ENCODE data around the gene DNAH11.

Gene DNAH11

DNA sequence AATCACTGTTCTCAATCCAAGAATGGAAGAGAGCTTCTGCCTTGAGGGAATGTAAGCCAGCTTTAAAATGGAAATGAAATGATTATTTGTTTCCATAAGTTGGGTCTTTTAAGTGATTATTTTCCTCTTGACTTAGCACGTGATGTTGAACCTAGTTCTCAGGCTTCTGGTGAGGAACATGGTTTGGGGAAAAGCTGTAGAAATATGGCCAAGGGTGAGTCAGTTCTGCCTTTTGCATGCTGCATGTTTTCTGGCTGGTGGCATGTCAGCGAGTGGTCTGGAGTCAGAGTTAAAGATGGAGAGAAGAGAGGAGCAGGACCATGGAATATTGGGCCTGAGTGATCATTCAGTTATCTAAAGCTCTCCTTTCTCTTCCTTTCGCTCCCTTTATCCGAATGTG, 54.0 kb downstream of the DNAH11 start:
- Histone ChIP-seq H3K4me3 (ENCODE audit: low read length) (no peak overlapping the region), H3K4me2 (ENCODE audit: low read length) (no peak overlapping the region)

DNA sequence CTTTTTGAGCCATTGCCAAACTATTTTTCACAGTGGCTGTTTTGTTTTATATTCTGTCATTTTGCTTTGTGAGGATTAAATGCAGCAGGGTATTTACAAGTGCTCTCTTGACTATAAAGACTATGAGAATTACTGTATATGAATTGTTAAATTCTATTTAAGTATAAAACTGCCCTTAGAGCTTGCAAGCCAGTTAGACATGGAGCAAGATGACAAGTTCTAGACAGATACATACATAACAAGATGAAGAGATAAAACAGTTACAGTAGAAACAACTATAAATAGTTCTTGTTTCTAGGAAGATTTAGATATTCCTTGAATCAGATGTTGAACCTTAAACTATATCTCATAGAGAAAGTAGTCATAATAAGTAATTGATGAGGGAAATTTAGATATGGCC, 60.6 kb downstream of the DNAH11 start:
- Histone ChIP-seq H3K4me1 (ENCODE audit: control insufficient read depth, insufficient read depth, low read length) (no peaks in the 10 kb centered on the region), H3K9ac (ENCODE audit: low read depth, low read length) (no peak overlapping the region), H3K9me3 (replicated peaks; ENCODE audit: low read length) (no peaks in the 10 kb centered on the region), H3K4me3 (ENCODE audit: low read length) (no peak overlapping the region), H3K27me3 (ENCODE audit: control insufficient read depth, insufficient read depth, low read length) (no peaks in the 10 kb centered on the region), H3K4me2 (ENCODE audit: low read length) (no peak overlapping the region), H3K36me3 (ENCODE audit: insufficient read depth, low read length) (no peaks in the 10 kb centered on the region)

More for the DNA sequence above, 54.0 kb downstream of the DNAH11 start:
- Histone ChIP-seq H3K27me3 (ENCODE audit: control insufficient read depth, insufficient read depth, low read length) (no peaks in the 10 kb centered on the region), H3K4me1 (ENCODE audit: control insufficient read depth, insufficient read depth, low read length) (no peaks in the 10 kb centered on the region), H3K9ac (ENCODE audit: low read depth, low read length) (no peak overlapping the region), H3K9me3 (replicated peaks; ENCODE audit: low read length) (no peaks in the 10 kb centered on the region), H3K36me3 (ENCODE audit: insufficient read depth, low read length) (no peaks in the 10 kb centered on the region)

DNA sequence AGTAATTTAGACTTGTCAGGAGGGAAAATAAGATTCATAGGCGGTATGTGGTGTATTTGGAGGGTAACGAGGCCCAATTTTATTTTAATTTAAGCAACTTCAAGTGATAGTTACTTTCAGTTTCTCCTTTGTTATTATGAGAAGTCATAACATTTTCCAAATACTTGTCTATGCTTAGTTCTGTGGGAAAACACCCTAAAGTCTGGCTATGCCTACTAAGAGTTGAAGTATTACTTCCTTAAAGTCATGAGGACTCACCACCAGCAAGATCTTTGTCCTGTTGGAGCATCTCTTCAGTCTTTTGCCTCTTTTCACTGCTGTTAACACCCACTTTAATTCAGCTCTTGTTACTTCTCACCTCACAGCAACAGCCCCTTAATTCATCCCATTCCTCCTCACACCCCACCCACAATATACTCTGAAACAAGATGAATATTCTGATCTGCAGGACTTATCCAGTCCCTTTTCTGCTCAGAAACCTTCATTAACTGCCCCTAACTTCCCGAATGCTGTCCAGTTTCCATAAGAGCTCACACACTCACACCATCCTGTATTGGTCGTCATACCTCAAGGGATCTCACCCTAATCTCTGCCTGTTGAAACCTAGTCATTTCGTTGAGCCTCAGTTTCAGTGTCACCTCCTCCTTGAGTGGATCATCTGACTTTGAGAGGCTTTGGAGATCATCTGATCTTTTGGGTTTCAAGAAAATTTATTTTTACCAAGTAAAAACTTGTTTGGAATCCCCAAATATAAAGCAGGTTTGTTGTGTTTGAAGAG, 61.3 kb downstream of the DNAH11 start:
- no peaks in the 10 kb centered on the region for H3K9me3 ChIP-seq (replicated peaks; ENCODE audit: low read length)
- H3K4me3 ChIP-seq (ENCODE audit: low read length) = no peak overlapping the region
- H3K36me3 ChIP-seq (ENCODE audit: insufficient read depth, low read length) = no peaks in the 10 kb centered on the region
- no peaks in the 10 kb centered on the region for H3K4me1 ChIP-seq (ENCODE audit: control insufficient read depth, insufficient read depth, low read length)
- no peak overlapping the region for H3K9ac ChIP-seq (ENCODE audit: low read depth, low read length)
- H3K27me3 ChIP-seq (ENCODE audit: control insufficient read depth, insufficient read depth, low read length) = no peaks in the 10 kb centered on the region
- H3K4me2 ChIP-seq (ENCODE audit: low read length) = no peak overlapping the region

- H3K4me1 ChIP-seq (ENCODE audit: control insufficient read depth, insufficient read depth, low read length) = no peaks in the 10 kb centered on the region
- H3K9me3 ChIP-seq (replicated peaks; ENCODE audit: low read length) = no peaks in the 10 kb centered on the region
- H3K4me3 ChIP-seq (ENCODE audit: low read length) = no peak overlapping the region
These were observed 62.3 kb downstream of the DNAH11 start for GRCh38 chr7:21605008-21605585.

GRCh38 chr7:21608465-21608864, 65.6 kb downstream of the DNAH11 start:
- Histone ChIP-seq H3K4me2 (ENCODE audit: low read length) (no peak overlapping the region), H3K4me1 (ENCODE audit: control insufficient read depth, insufficient read depth, low read length) (no peaks in the 10 kb centered on the region), H3K27me3 (ENCODE audit: control insufficient read depth, insufficient read depth, low read length) (no peaks in the 10 kb centered on the region), H3K9ac (ENCODE audit: low read depth, low read length) (no peak overlapping the region), H3K9me3 (replicated peaks; ENCODE audit: low read length) (no peaks in the 10 kb centered on the region), H3K36me3 (ENCODE audit: insufficient read depth, low read length) (no peaks in the 10 kb centered on the region), H3K4me3 (ENCODE audit: low read length) (no peak overlapping the region)

More at GRCh38 chr7:21605008-21605585, 62.3 kb downstream of the DNAH11 start:
- no peaks in the 10 kb centered on the region for H3K36me3 ChIP-seq (ENCODE audit: insufficient read depth, low read length)
- no peak overlapping the region for H3K4me2 ChIP-seq (ENCODE audit: low read length)
- no peaks in the 10 kb centered on the region for H3K27me3 ChIP-seq (ENCODE audit: control insufficient read depth, insufficient read depth, low read length)
- H3K9ac ChIP-seq (ENCODE audit: low read depth, low read length) = no peak overlapping the region

- no peak overlapping the region for H3K9ac ChIP-seq (ENCODE audit: low read depth, low read length)
- no peaks in the 10 kb centered on the region for H3K27me3 ChIP-seq (ENCODE audit: control insufficient read depth, insufficient read depth, low read length)
- no peaks in the 10 kb centered on the region for H3K9me3 ChIP-seq (replicated peaks; ENCODE audit: low read length)
- H3K36me3 ChIP-seq (ENCODE audit: insufficient read depth, low read length) = no peaks in the 10 kb centered on the region
- no peak overlapping the region for H3K4me2 ChIP-seq (ENCODE audit: low read length)
- H3K4me3 ChIP-seq (ENCODE audit: low read length) = no peak overlapping the region
- no peaks in the 10 kb centered on the region for H3K4me1 ChIP-seq (ENCODE audit: control insufficient read depth, insufficient read depth, low read length)
These were observed 68.3 kb downstream of the DNAH11 start for GRCh38 chr7:21611129-21611528.

DNA sequence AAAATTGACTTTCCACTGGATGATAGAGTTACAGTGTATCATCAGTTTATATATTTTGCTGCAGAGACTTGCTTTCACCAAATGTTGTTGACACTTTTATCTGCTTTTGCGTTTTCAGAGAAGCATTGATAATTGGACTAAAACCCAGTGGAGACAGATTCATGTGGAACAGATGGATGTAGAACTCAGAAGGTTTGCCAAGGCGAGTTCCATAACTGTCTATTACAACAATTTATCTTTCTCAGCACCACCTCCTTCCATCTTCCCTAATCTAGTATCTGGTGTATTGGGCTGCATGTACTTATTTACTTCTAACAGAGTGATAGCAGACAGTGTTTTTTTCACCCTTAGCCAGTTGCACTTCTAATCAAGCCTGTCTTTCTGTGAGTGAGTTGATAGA, 73.3 kb downstream of the DNAH11 start:
- Histone ChIP-seq H3K27me3 (ENCODE audit: control insufficient read depth, insufficient read depth, low read length) (no peaks in the 10 kb centered on the region), H3K36me3 (ENCODE audit: insufficient read depth, low read length) (no peaks in the 10 kb centered on the region), H3K9me3 (replicated peaks; ENCODE audit: low read length) (no peaks in the 10 kb centered on the region), H3K4me1 (ENCODE audit: control insufficient read depth, insufficient read depth, low read length) (peaks cover 21% of the 10 kb centered on the region), H3K4me3 (ENCODE audit: low read length) (no peak overlapping the region), H3K9ac (ENCODE audit: low read depth, low read length) (no peak overlapping the region), H3K4me2 (ENCODE audit: low read length) (no peak overlapping the region)

GRCh38 chr7:21616796-21617436, 74.1 kb downstream of the DNAH11 start:
- H3K27me3 ChIP-seq (ENCODE audit: control insufficient read depth, insufficient read depth, low read length) = no peaks in the 10 kb centered on the region

DNA sequence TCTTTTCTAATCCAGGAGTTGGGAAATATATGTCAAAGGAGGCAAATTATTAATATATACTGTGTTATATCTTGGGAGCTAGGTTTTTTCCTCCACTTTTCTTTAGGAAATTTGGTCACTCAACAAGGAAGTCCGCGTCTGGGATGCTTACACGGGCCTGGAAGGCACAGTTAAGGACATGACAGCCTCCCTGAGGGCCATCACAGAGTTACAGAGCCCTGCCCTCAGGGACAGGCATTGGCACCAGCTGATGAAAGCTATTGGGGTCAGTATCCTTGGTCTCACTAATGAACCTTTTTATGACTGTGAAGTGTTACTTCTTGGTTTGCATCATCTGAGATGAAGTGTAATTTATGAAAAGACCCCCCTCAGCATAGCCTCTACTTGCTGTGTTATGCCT, 74.7 kb downstream of the DNAH11 start:
- no peaks in the 10 kb centered on the region for H3K36me3 ChIP-seq (ENCODE audit: insufficient read depth, low read length)
- no peaks in the 10 kb centered on the region for H3K9me3 ChIP-seq (replicated peaks; ENCODE audit: low read length)
- H3K27me3 ChIP-seq (ENCODE audit: control insufficient read depth, insufficient read depth, low read length) = no peaks in the 10 kb centered on the region
- peak overlapping the region; percentile 34 for H3K9ac ChIP-seq (ENCODE audit: low read depth, low read length)
- peak overlapping the region; percentile 18 for H3K4me3 ChIP-seq (ENCODE audit: low read length)
- H3K4me1 ChIP-seq (ENCODE audit: control insufficient read depth, insufficient read depth, low read length) = peaks cover 21% of the 10 kb centered on the region
- H3K4me2 ChIP-seq (ENCODE audit: low read length) = peak overlapping the region; percentile 63

More at GRCh38 chr7:21616796-21617436, 74.1 kb downstream of the DNAH11 start:
- Histone ChIP-seq H3K9ac (ENCODE audit: low read depth, low read length) (peak overlapping the region; percentile 34), H3K4me3 (ENCODE audit: low read length) (no peak overlapping the region), H3K4me2 (ENCODE audit: low read length) (peak overlapping the region; percentile 63), H3K9me3 (replicated peaks; ENCODE audit: low read length) (no peaks in the 10 kb centered on the region), H3K4me1 (ENCODE audit: control insufficient read depth, insufficient read depth, low read length) (peaks cover 21% of the 10 kb centered on the region), H3K36me3 (ENCODE audit: insufficient read depth, low read length) (no peaks in the 10 kb centered on the region)

DNA sequence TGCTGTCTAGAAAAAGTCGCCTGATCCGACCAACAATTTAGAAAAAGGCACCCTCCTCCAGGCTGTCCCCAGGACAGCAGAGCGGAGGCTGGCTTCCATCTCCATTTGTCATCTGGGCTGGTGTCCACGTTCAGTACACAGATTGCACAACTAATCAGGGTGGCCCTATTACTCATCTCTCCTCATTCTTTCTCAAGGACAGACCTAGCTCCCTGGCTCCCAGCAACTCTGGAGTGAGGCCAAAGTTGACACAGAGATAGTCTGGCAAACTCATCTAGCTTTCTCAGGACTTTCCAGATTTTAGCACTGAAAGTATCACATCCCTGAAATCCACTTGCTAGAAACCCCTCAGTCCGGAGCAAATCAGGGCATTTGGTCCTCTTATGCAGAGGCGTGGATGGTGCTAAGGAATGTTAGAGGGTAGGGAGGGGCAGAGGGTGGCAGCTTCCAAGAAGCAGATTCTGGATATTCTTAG, 75.1 kb downstream of the DNAH11 start:
- H3K4me3 ChIP-seq (ENCODE audit: low read length) = peak overlapping the region; percentile 42
- no peaks in the 10 kb centered on the region for H3K27me3 ChIP-seq (ENCODE audit: control insufficient read depth, insufficient read depth, low read length)

GRCh38 chr7:21618706-21619105, 75.9 kb downstream of the DNAH11 start:
- H3K27me3 ChIP-seq (ENCODE audit: control insufficient read depth, insufficient read depth, low read length) = no peaks in the 10 kb centered on the region
- H3K9ac ChIP-seq (ENCODE audit: low read depth, low read length) = no peak overlapping the region
- no peak overlapping the region for H3K4me3 ChIP-seq (ENCODE audit: low read length)
- H3K4me1 ChIP-seq (ENCODE audit: control insufficient read depth, insufficient read depth, low read length) = peaks cover 21% of the 10 kb centered on the region
- no peaks in the 10 kb centered on the region for H3K36me3 ChIP-seq (ENCODE audit: insufficient read depth, low read length)
- H3K9me3 ChIP-seq (replicated peaks; ENCODE audit: low read length) = no peaks in the 10 kb centered on the region
- no peak overlapping the region for H3K4me2 ChIP-seq (ENCODE audit: low read length)

More for the DNA sequence above, 75.1 kb downstream of the DNAH11 start:
- Histone ChIP-seq H3K9me3 (replicated peaks; ENCODE audit: low read length) (no peaks in the 10 kb centered on the region), H3K36me3 (ENCODE audit: insufficient read depth, low read length) (no peaks in the 10 kb centered on the region), H3K4me2 (ENCODE audit: low read length) (peak overlapping the region; percentile 63), H3K4me1 (ENCODE audit: control insufficient read depth, insufficient read depth, low read length) (peaks cover 21% of the 10 kb centered on the region), H3K9ac (ENCODE audit: low read depth, low read length) (peak overlapping the region; percentile 43)
